Neural cell (in vitro differentiated cells): ENCODE data around the gene CD300LF. TPM values are rescaled to one million over a fixed set of nuclear protein-coding genes. Genes with fewer than 3 reads are reported as not detected.

Experiments
- H2AFZ ChIP-seq: fragments of 200-600, 300-800 bp; sonication (generic), shearing (Covaris generic); 2 replicates; pipeline ENCODE4 v1.6.0; 2014; ENCODE audit warnings: low read depth, mild to moderate bottlenecking, antibody characterized with exemption, low read length, moderate library complexity
- H3F3A ChIP-seq: fragments of 200-600 bp; shearing (Covaris generic); 2 replicates; pipeline ENCODE4 v1.6.1; 2016; ENCODE audit warnings: mild to moderate bottlenecking, moderate library complexity, mixed read lengths, antibody characterized with exemption, low read length; ENCODE audit not compliant: insufficient read depth, poor library complexity, severe bottlenecking
- H3K27ac ChIP-seq: fragments of 200-600, 300-800 bp; sonication (generic), shearing (Covaris generic); 2 replicates; pipeline ENCODE4 v1.5.1; 2014; ENCODE audit warnings: mild to moderate bottlenecking, low read length, moderate library complexity
- H3K27me3 ChIP-seq: fragments of 300-800, 200-600 bp; sonication (generic), shearing (Covaris generic); 2 replicates; pipeline ENCODE4 v1.6.0; 2014; ENCODE audit warnings: mild to moderate bottlenecking, low read depth, low read length, moderate library complexity; ENCODE audit not compliant: insufficient read depth
- H3K36me3 ChIP-seq: fragments of 300-800, 200-600 bp; sonication (generic), shearing (Covaris generic); 2 replicates; pipeline ENCODE4 v1.5.1; 2014; ENCODE audit warnings: mild to moderate bottlenecking, antibody characterized with exemption, low read length, moderate library complexity; ENCODE audit not compliant: insufficient read depth
- H3K4me2 ChIP-seq: fragments of 300-800, 200-600 bp; sonication (generic), shearing (Covaris generic); 2 replicates; pipeline ENCODE4 v1.6.0; 2014; ENCODE audit warnings: mild to moderate bottlenecking, low read length
- H3K4me3 ChIP-seq: fragments of 300-800, 200-600 bp; sonication (generic), shearing (Covaris generic); 2 replicates; pipeline ENCODE4 v1.5.1; 2014; ENCODE audit warnings: mild to moderate bottlenecking, low read length, moderate library complexity
- H3K79me2 ChIP-seq: fragments of 200-600 bp; shearing (Covaris generic); replicated peaks from 2 replicates; pipeline ENCODE4 v1.6.0; 2014; ENCODE audit warnings: mild to moderate bottlenecking, low read length, moderate library complexity; ENCODE audit not compliant: insufficient read depth
- H3K9ac ChIP-seq: fragments of 300-800, 200-600 bp; sonication (generic), shearing (Covaris generic); 2 replicates; pipeline ENCODE4 v1.6.1; 2016; ENCODE audit warnings: mild to moderate bottlenecking, low read length, mixed read lengths
- H3K9me2 ChIP-seq: fragments of 200-600 bp; shearing (Covaris generic); 2 replicates; pipeline ENCODE4 v1.6.1; 2016; ENCODE audit warnings: mild to moderate bottlenecking, low read length, mixed read lengths; ENCODE audit not compliant: insufficient read depth
- H3K9me3 ChIP-seq: fragments of 200-600, 300-800 bp; sonication (generic), shearing (Covaris generic); 2 replicates; pipeline ENCODE4 v1.6.1; 2016; ENCODE audit warnings: mild to moderate bottlenecking, mixed run types, low read length, moderate library complexity, mixed read lengths
- H4K20me1 ChIP-seq: fragments of 200-600 bp; shearing (Covaris generic); 2 replicates; pipeline ENCODE4 v1.6.1; 2016; ENCODE audit warnings: mild to moderate bottlenecking, mixed run types; ENCODE audit not compliant: insufficient read depth
- CTCF ChIP-seq: fragments of 450-650 bp; IDR thresholded peaks from 2 replicates; pipeline ENCODE4 v1.5.1; 2014; ENCODE audit warnings: antibody characterized with exemption, mild to moderate bottlenecking, moderate library complexity; ENCODE audit not compliant: poor library complexity, severe bottlenecking
- EP300 ChIP-seq: fragments of 450-650 bp; conservative IDR thresholded peaks from 2 replicates; pipeline ENCODE4 v1.6.1; 2014; ENCODE audit warnings: antibody characterized with exemption, mild to moderate bottlenecking, moderate library complexity; ENCODE audit not compliant: poor library complexity, severe bottlenecking
- EZH2 ChIP-seq: fragments of 200-600, 300-800 bp; shearing (Covaris generic), sonication (generic); IDR thresholded peaks from 2 replicates; pipeline ENCODE4 v1.6.1; 2014; ENCODE audit warnings: antibody characterized with exemption, low read length, borderline replicate concordance, mild to moderate bottlenecking; ENCODE audit not compliant: insufficient read depth, poor library complexity, severe bottlenecking
- MXI1 ChIP-seq: fragments of 450-650 bp; conservative IDR thresholded peaks from 2 replicates; pipeline ENCODE4 v1.6.1; 2014; ENCODE audit warnings: antibody characterized with exemption, mild to moderate bottlenecking; ENCODE audit not compliant: poor library complexity, severe bottlenecking
- POLR2AphosphoS5 ChIP-seq: IDR thresholded peaks from 2 replicates; pipeline ENCODE4 v1.6.1; 2012
- RAD21 ChIP-seq: fragments of 450-650 bp; conservative IDR thresholded peaks from 2 replicates; pipeline ENCODE4 v1.6.1; 2014; ENCODE audit warnings: antibody characterized with exemption, mild to moderate bottlenecking, moderate library complexity
- REST ChIP-seq: IDR thresholded peaks from 2 replicates; pipeline ENCODE4 v1.6.1; 2012; ENCODE audit warnings: borderline replicate concordance
- SMC3 ChIP-seq: fragments of 450-650 bp; conservative IDR thresholded peaks from 2 replicates; pipeline ENCODE4 v1.6.1; 2014; ENCODE audit warnings: antibody characterized with exemption, mild to moderate bottlenecking, moderate library complexity; ENCODE audit not compliant: poor library complexity
- TAF1 ChIP-seq: IDR thresholded peaks from 2 replicates; pipeline ENCODE4 v1.6.1; 2012; ENCODE audit warnings: low read depth
- polyA plus RNA-seq: library from polyadenylated mRNA; depleted of rRNA; stranded (reverse); fragments of >200 nt; gene quantifications from 2 replicates; pipeline ENCODE4 v1.2.3, GENCODE V29; 2014

CD300LF gene
- polyA plus RNA-seq, 1 donor from 2014 or later = not detected

GRCh38 chr17:74742978-74743545 is 30.3 kb upstream of the CD300LF start:
- H3K4me2 ChIP-seq = no peak overlapping the region
- H3K9me2 ChIP-seq = no peaks in the 10 kb centered on the region
- H4K20me1 ChIP-seq = no peaks in the 10 kb centered on the region
- no peak overlapping the region for H2AFZ ChIP-seq
- TF ChIP-seq EZH2 = no peak
- no peak for TF ChIP-seq RAD21
- TF ChIP-seq EP300 = no peak
- TF ChIP-seq CTCF = no peak
- TF ChIP-seq MXI1 = no peak
- TF ChIP-seq POLR2AphosphoS5 = no peak
- TF ChIP-seq TAF1 = no peak
- no peak for TF ChIP-seq SMC3
- TF ChIP-seq REST = no peak
- H3K27ac ChIP-seq = no peak overlapping the region
- no peaks in the 10 kb centered on the region for H3F3A ChIP-seq
- H3K9me3 ChIP-seq = no peaks in the 10 kb centered on the region
- H3K27me3 ChIP-seq = peaks cover 23% of the 10 kb centered on the region
- H3K9ac ChIP-seq = no peak overlapping the region
- no peaks in the 10 kb centered on the region for H3K79me2 ChIP-seq
- no peaks in the 10 kb centered on the region for H3K36me3 ChIP-seq
- H3K4me3 ChIP-seq = no peak overlapping the region

GRCh38 chr17:74742153-74742515 is 29.4 kb upstream of the CD300LF start:
- TF ChIP-seq RAD21 (no peak), POLR2AphosphoS5 (no peak), MXI1 (no peak), EZH2 (no peak), TAF1 (no peak), REST (no peak), EP300 (no peak), CTCF (no peak), SMC3 (no peak)
- H4K20me1 ChIP-seq = no peaks in the 10 kb centered on the region
- no peak overlapping the region for H3K4me3 ChIP-seq
- H3K27me3 ChIP-seq = peaks cover 25% of the 10 kb centered on the region
- no peaks in the 10 kb centered on the region for H3K36me3 ChIP-seq
- H3K9ac ChIP-seq = no peak overlapping the region
- no peak overlapping the region for H3K27ac ChIP-seq
- no peaks in the 10 kb centered on the region for H3F3A ChIP-seq
- H3K79me2 ChIP-seq = no peaks in the 10 kb centered on the region
- H2AFZ ChIP-seq = no peak overlapping the region
- no peaks in the 10 kb centered on the region for H3K9me2 ChIP-seq
- H3K9me3 ChIP-seq = no peaks in the 10 kb centered on the region
- no peak overlapping the region for H3K4me2 ChIP-seq
